ENCODE data around the gene FAAP100.

DNA sequence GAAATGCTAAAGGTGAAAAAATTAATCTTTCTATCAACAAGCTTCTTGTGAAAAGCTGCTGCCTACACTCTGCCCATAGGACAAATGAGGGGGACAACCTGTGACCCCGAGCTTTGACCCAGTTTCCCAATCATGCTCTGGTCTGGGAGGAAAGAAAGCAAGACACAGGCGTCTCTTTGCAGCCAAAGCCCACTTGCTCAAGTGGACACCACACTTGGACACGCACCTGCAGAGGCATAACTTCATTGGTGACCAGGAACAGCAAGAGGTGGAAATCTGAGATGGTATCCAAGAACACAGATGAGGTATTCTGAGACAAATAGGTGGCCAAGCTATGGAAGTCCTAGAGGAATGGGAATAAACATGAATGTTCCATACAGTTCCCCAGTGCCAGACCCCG, 15.0 kb upstream of the FAAP100 start:
- TF ChIP-seq, protein P1, sequence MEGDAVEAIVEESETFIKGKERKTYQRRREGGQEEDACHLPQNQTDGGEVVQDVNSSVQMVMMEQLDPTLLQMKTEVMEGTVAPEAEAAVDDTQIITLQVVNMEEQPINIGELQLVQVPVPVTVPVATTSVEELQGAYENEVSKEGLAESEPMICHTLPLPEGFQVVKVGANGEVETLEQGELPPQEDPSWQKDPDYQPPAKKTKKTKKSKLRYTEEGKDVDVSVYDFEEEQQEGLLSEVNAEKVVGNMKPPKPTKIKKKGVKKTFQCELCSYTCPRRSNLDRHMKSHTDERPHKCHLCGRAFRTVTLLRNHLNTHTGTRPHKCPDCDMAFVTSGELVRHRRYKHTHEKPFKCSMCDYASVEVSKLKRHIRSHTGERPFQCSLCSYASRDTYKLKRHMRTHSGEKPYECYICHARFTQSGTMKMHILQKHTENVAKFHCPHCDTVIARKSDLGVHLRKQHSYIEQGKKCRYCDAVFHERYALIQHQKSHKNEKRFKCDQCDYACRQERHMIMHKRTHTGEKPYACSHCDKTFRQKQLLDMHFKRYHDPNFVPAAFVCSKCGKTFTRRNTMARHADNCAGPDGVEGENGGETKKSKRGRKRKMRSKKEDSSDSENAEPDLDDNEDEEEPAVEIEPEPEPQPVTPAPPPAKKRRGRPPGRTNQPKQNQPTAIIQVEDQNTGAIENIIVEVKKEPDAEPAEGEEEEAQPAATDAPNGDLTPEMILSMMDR (IDR thresholded peaks at IDR 0.05; ENCODE audit: poor library complexity), result no peak
- TF ChIP-seq EZH2phosphoT487 (IDR thresholded peaks at IDR 0.05; ENCODE audit: low read depth, severe bottlenecking, unreplicated experiment), result no peak

Measured in hepatocyte (in vitro differentiated cells).